Breast epithelium (tissue), 4 donors: Measurements from ENCODE around the gene SMYD4. TPM values are rescaled to one million over a fixed set of nuclear protein-coding genes. Genes with fewer than 3 reads are reported as not detected.
A peak's percentile ranks its signal among the peaks of the same experiment; 100 is the strongest.

Experiments used
- DNase-seq, 2 donors: peaks; one replicate each; pipeline ENCODE4 v3.0.0-alpha.2; 2019; ENCODE audit warnings: low spot score in 2 of 2
- H3K27ac ChIP-seq, 2 donors: fragments of 200-600 bp; sonication (generic) in 1 of 2; one replicate each; pipeline ENCODE4 v1.5.1; 2016 to 2019; ENCODE audit warnings: mild to moderate bottlenecking in 1 of 2
- H3K27me3 ChIP-seq, 2 donors: fragments of 200-600 bp; sonication (generic) in 1 of 2; one replicate each; pipeline versions ENCODE4 v1.5.1 to v1.6.0; 2017 to 2019; ENCODE audit warnings: control low read depth in 1 of 2, mild to moderate bottlenecking in 1 of 2
- H3K36me3 ChIP-seq: fragments of 200-600 bp; one replicate; pipeline ENCODE4 v1.5.1; 2019
- H3K4me1 ChIP-seq, 2 donors: fragments of 200-600 bp; sonication (generic); one replicate each; pipeline ENCODE4 v1.5.1; 2016 to 2019; ENCODE audit warnings: control low read depth in 1 of 2
- H3K4me3 ChIP-seq, 3 donors: fragments of 200-600 bp; sonication (generic); 1 replicate in 2 of 3; 2 replicates in 1 of 3; pipeline ENCODE4 v1.5.1; 2016 to 2019; ENCODE audit warnings: mild to moderate bottlenecking in 3 of 3, moderate library complexity in 2 of 3
- H3K9me3 ChIP-seq, 2 donors: fragments of 200-600 bp; sonication (generic) in 1 of 2; one replicate each; pipeline ENCODE4 v1.5.1; 2016 to 2019; ENCODE audit warnings: control low read depth in 1 of 2
- POLR2A ChIP-seq: fragments of 450-650 bp; IDR thresholded peaks from one replicate; pipeline ENCODE4 v1.6.1; 2016; ENCODE audit warnings: antibody characterized with exemption, mild to moderate bottlenecking, moderate library complexity
- POLR2AphosphoS5 ChIP-seq, 3 donors: sonication (generic); formaldehyde crosslinking; IDR thresholded peaks; one replicate each; pipeline ENCODE4 v1.6.1; 2017; ENCODE audit warnings: antibody characterized with exemption in 3 of 3
- intact Hi-C: fragments of 100-400 bp; cut with DNase I; formaldehyde crosslinking; loops from one replicate; pipeline ENCODE4 v1.15.1; 2023; ENCODE audit warnings: low total_unique reads
- total RNA-seq, 3 donors: library from RNA; depleted of rRNA; stranded (reverse); fragments of >200 nt; gene quantifications; one replicate each; pipeline ENCODE4 v1.1.0, GENCODE V29; 2016
- TF ChIP-seq, protein P1 (sequence below), 3 donors: fragments of 450-650 bp; IDR thresholded peaks; one replicate each; pipeline ENCODE4 v1.5.1; 2016 to 2017; ENCODE audit warnings: antibody characterized with exemption in 3 of 3, mild to moderate bottlenecking in 3 of 3, moderate library complexity in 3 of 3

The SMYD4 gene
- total RNA-seq, 3 donors from 2014 or later: 16.0 to 20.3 (median 18.7) TPM

DNA sequence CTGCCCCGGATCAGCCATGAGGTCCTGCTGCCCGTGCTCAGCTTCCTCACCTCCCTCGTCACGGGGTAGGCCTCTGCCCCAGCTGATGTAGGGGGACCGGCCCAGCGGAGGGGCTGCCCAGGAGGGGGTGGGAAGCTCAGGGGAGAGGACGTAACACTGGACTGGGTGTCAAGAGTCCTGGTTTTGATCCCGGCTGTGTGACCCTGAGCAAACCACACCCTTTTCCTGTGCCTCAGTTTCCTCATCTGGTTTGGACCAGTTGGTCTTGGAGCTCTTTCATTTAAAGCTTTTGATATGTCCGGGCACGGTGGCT lies 98.6 kb downstream of the SMYD4 start:
- intact Hi-C loops: no loop called here
- no peaks in the 10 kb centered on the region for H3K27me3 ChIP-seq
- H3K4me3 ChIP-seq: peak overlapping the region in 2 of 3 donors; percentile 37 to 66
- DNase-seq: no peak
- peak overlapping the region; percentile 93 to 100 for H3K27ac ChIP-seq
- TF ChIP-seq POLR2AphosphoS5 (IDR thresholded peaks at IDR 0.05): peak in 1 of 3 donors; percentile 27
- TF ChIP-seq, protein P1, sequence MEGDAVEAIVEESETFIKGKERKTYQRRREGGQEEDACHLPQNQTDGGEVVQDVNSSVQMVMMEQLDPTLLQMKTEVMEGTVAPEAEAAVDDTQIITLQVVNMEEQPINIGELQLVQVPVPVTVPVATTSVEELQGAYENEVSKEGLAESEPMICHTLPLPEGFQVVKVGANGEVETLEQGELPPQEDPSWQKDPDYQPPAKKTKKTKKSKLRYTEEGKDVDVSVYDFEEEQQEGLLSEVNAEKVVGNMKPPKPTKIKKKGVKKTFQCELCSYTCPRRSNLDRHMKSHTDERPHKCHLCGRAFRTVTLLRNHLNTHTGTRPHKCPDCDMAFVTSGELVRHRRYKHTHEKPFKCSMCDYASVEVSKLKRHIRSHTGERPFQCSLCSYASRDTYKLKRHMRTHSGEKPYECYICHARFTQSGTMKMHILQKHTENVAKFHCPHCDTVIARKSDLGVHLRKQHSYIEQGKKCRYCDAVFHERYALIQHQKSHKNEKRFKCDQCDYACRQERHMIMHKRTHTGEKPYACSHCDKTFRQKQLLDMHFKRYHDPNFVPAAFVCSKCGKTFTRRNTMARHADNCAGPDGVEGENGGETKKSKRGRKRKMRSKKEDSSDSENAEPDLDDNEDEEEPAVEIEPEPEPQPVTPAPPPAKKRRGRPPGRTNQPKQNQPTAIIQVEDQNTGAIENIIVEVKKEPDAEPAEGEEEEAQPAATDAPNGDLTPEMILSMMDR (IDR thresholded peaks at IDR 0.05): no peak
- peaks cover 0 to under 1% of the 10 kb centered on the region in 2 donors for H3K4me1 ChIP-seq
- H3K36me3 ChIP-seq: no peaks in the 10 kb centered on the region
- H3K9me3 ChIP-seq: no peaks in the 10 kb centered on the region

DNA sequence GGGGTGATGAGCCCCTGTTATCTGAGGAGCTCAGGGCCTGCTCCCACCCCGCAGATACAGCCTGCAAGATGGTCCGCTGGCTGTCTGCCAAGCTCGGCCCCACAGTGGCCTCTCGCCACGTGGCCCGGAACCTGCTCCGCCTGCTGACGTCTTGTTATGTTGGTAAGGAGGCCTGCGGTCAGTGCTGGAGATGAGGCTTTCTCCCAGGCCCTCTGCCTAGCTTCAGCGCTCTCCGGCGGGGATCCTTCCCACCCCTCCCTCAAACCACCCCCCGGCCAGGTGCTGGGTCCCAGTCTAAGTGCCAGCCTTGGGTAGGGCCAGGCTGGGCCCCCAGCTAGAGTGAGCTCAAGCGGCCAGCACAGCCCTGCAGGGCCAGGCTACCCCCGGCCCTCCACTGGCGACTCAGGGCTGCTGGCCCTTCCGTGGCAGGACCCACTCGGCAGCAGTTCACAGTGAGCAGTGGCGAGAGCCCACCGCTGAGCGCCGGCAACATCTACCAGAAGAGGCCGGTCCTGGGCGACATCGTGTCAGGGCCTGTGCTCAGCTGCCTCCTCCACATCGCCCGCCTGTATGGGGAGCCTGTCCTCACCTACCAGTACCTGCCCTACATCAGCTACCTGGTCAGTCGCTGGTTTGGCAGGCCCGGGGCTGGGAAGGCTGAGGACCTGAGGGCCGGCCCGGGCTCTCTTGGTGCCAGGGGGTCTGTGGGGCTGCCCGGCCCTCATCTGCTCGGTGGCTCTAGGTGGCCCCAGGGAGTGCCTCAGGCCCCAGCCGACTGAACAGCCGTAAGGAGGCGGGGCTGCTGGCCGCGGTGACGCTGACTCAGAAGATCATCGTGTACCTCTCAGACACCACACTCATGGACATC lies 99.1 kb downstream of the SMYD4 start:
- H3K4me3 ChIP-seq: peak overlapping the region; percentile 18 to 66 (median 37)

DNA sequence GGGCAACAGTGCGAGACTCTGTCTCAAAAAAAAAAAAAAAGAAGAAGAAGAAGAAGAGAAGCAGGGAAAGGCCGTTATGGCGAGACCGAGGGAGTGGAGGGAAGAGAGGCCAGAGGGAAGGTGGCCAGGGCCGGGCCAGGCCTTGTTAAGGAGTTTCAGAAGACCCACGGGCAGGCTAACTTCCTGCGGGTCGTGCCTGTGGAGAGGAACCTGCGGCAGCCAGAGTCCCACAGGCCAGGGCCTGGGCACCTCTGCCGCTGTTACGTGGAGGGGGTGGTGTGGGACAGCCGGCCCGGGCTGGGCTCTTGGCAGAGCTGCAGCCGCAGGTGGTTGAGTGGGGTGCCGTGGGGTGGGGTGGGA lies 99.8 kb downstream of the SMYD4 start:
- H3K4me3 ChIP-seq: peak overlapping the region; percentile 18 to 66 (median 37)
- H3K4me1 ChIP-seq: peaks cover 0 to 6% of the 10 kb centered on the region in 2 donors
- intact Hi-C loops: no loop called here
- H3K36me3 ChIP-seq: no peaks in the 10 kb centered on the region
- H3K9me3 ChIP-seq: no peaks in the 10 kb centered on the region
- TF ChIP-seq POLR2A (no peak), POLR2AphosphoS5 (IDR thresholded peaks at IDR 0.05) (no peak)
- TF ChIP-seq, protein P1 (IDR thresholded peaks at IDR 0.05): no peak
- H3K27me3 ChIP-seq: no peaks in the 10 kb centered on the region
- no peak for DNase-seq
- H3K27ac ChIP-seq: peak overlapping the region; percentile 93 to 100

More for the DNA sequence above, 99.1 kb downstream of the SMYD4 start:
- TF ChIP-seq, protein P1 (IDR thresholded peaks at IDR 0.05): no peak
- TF ChIP-seq POLR2AphosphoS5 (IDR thresholded peaks at IDR 0.05) (peak; percentile 48 to 86 (median 82)), POLR2A (no peak)
- Histone ChIP-seq H3K27me3 (no peaks in the 10 kb centered on the region), H3K9me3 (no peaks in the 10 kb centered on the region), H3K27ac (peak overlapping the region; percentile 93 to 100), H3K36me3 (no peaks in the 10 kb centered on the region), H3K4me1 (peaks cover 0 to under 1% of the 10 kb centered on the region in 2 donors)
- intact Hi-C loops: no loop called here
- peak; percentile 76 to 86 for DNase-seq

Other genes with a start within 250 kb of the SMYD4 start
- 10 to 100 TPM; 13.8 to 18.9 (median 14.9) TPM for gene SLC43A2, start 201.1 kb downstream of the SMYD4 start, total RNA-seq
- 10 to 100 TPM in 1 of 3 donors, 1 to 10 TPM in 2; 4.2 to 11.5 (median 6.6) TPM for gene SCARF1, start 184.2 kb downstream of the SMYD4 start, total RNA-seq
- gene RILP, start 180.0 kb downstream of the SMYD4 start, total RNA-seq: 10 to 100 TPM; 15.4 to 42.7 (median 31.1) TPM
- 100 to 1,000 TPM; 173 to 183 (median 176) TPM for gene PRPF8, start 145.0 kb downstream of the SMYD4 start, total RNA-seq
- gene TLCD2, start 119.5 kb downstream of the SMYD4 start, total RNA-seq: 10 to 100 TPM in 1 of 3 donors, 1 to 10 TPM in 2; 3.7 to 10.9 (median 6.9) TPM
- 10 to 100 TPM; 36.6 to 52.6 (median 41.6) TPM for gene WDR81, start 105.2 kb downstream of the SMYD4 start, total RNA-seq
- 10 to 100 TPM; 18.4 to 30.1 (median 21.3) TPM for gene SERPINF2, start 87.0 kb downstream of the SMYD4 start, total RNA-seq
- gene SERPINF1, start 67.8 kb downstream of the SMYD4 start, total RNA-seq: 1,000 to 10,000 TPM in 1 of 3 donors, 100 to 1,000 TPM in 2; 427 to 3,050 (median 615) TPM
- 10 to 100 TPM; 34.7 to 40.6 (median 34.7) TPM for gene RPA1, start 103 bp upstream of the SMYD4 start, total RNA-seq
- gene RTN4RL1, start 195.4 kb upstream of the SMYD4 start, total RNA-seq: 10 to 100 TPM in 2 of 3 donors, 1 to 10 TPM in 1; 3.8 to 19.6 (median 14.1) TPM
- gene DPH1, start 200.3 kb upstream of the SMYD4 start, total RNA-seq: 10 to 100 TPM; 28.3 to 66.6 (median 55.7) TPM
- 10 to 100 TPM; 24.3 to 35.4 (median 32.5) TPM for gene OVCA2, start 212.1 kb upstream of the SMYD4 start, total RNA-seq
- gene HIC1, start 225.2 kb upstream of the SMYD4 start, total RNA-seq: 10 to 100 TPM; 12.6 to 16.4 (median 12.7) TPM